Stimulated activated effector memory CD8-positive, alpha-beta T cell treated with anti-CD3 and anti-CD28 coated beads, Interleukin-12 subunit alpha, Interleukin-12 subunit beta, amount 100 ng/mL, for 72 hours (primary cell): ENCODE measurements around the gene UBXN4.
A peak's percentile ranks its signal among the peaks of the same experiment; 100 is the strongest.
"Not testable (repeated sequence)": the region's sequence is repeated elsewhere in the genome, so short reads cannot be mapped to it uniquely, and the experiment has no call there.

ENCODE experiments used
- ATAC-seq: fragments of 150-1000 bp; cut with Tn5 transposase; 2 replicates; pipeline ENCODE4 v1.10.0; 2021
- DNase-seq, 2 donors: peaks; one replicate each; pipeline ENCODE4 v3.0.0; 2021 to 2022; ENCODE audit warnings: low spot score in 2 of 2
- H3K27ac Mint-ChIP-seq: one replicate; pipeline ENCODE4 v1.8.0; 2022; ENCODE audit warnings: mild to moderate bottlenecking, mixed read lengths
- H3K36me3 Mint-ChIP-seq: one replicate; pipeline ENCODE4 v1.8.0; 2022; ENCODE audit warnings: mild to moderate bottlenecking, mixed read lengths
- H3K4me1 Mint-ChIP-seq: one replicate; pipeline ENCODE4 v1.8.0; 2022; ENCODE audit warnings: mixed read lengths
- H3K4me3 Mint-ChIP-seq: one replicate; pipeline ENCODE4 v1.8.0; 2022; ENCODE audit warnings: mild to moderate bottlenecking, mixed read lengths
- H3K9me3 Mint-ChIP-seq: one replicate; pipeline ENCODE4 v1.8.0; 2022; ENCODE audit warnings: mixed read lengths

Gene UBXN4

DNA sequence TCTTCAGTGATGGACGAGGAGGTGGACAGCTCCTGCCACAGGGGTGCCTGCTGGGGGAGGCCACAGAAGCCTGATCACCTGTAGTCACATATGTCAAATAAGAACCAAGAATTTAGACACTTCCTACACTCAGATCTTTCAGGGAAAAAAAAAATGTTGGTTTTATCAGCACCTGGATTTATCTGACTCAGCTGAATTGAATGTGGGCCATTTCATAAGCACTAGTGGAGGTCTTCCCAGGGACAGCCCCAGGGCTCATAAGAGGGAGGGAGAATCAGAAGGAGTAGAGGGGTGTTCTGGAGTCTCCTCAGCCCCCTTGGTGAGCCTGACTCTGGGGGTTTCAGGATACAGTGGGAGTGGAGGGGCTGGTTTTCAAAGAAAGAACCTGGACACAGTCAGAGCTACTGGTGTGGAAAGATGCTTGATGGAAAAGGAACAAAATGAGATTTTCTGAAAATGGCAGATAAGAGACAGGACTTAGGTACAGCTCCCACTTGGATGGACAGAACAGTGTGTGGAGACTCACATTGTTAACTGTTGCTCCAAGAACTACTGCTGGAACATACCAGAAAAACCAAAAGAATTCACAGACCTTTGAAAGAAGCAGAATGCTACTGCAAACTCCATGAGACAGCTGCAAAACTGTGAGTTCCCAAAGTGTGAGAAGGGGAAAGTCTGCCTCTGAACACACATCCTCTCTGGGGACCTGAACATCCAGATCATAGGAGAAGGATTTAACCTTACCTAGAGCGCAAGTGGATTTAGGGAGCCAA lies 49.9 kb downstream of the UBXN4 start:
- peaks cover 10% of the 10 kb centered on the region for H3K36me3 Mint-ChIP-seq
- H3K27ac Mint-ChIP-seq = peak overlapping the region; percentile 35
- H3K4me1 Mint-ChIP-seq = peaks cover 29% of the 10 kb centered on the region
- DNase-seq (no peak), ATAC-seq (no peak)
- H3K9me3 Mint-ChIP-seq = no peaks in the 10 kb centered on the region
- H3K4me3 Mint-ChIP-seq = no peak overlapping the region

DNA sequence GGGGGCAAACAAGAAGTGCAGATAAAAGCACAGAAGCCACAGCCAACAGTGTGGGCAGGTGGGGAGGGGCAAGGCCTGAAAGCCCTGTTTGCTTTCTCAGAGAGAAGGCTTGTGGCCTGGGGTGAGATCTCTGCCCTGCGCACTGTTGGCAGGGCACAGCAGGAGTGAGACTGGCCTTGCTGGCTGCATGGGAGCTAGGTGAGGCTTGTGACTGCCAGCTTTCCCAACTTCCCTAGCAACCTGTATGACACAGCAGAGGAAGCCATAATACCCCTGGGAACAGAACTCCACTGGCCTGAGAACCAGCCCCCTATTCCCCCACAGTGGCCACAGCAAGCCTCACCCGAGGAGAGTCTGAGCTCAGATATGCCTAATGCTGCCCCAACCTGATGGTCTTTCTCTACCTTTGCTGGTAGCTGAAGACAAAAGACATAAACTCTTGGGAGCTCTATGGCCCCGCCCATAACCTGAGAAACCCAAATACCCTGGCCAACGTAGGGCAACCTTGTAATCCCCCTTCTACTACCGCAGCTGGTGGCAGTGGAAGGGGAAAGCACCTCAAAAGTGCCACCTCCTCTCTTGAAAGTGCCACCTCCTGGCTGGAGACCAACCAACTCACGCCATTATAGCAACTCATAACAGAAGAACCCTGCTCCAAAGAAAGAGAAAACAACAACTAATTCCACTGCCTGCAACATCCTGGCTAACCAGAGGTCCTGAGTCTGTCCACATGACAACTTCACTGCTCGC lies 50.9 kb downstream of the UBXN4 start:
- H3K36me3 Mint-ChIP-seq = no peaks in the 10 kb centered on the region
- peaks cover 33% of the 10 kb centered on the region for H3K4me1 Mint-ChIP-seq
- ATAC-seq = peak; percentile 67
- H3K27ac Mint-ChIP-seq = peak overlapping the region; percentile 17
- no peaks in the 10 kb centered on the region for H3K9me3 Mint-ChIP-seq
- peak overlapping the region; percentile 8 for H3K4me3 Mint-ChIP-seq
- DNase-seq = no peak

DNA sequence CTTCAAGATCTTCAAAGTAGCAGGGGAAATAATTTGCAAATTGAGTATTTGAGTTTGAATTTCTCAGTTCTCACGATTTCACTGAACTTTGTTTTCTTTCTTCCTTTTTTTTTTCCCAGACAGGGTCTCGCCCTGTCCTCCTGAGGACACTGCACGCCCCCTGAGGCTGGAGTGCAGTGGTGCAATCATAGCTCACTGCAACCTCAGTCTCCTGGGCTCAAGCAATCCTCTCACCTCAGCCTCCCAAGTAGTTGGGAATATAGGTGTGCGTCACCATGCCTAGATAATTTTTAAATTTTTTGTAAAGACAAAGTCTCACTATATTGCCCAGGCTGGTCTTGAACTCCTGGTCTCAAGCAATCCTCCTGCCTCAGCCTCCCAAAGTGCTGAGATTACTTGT lies 54.0 kb downstream of the UBXN4 start:
- H3K36me3 Mint-ChIP-seq, H3K9me3 Mint-ChIP-seq, H3K27ac Mint-ChIP-seq, ATAC-seq, H3K4me3 Mint-ChIP-seq, DNase-seq: not testable (repeated sequence)
- peaks cover 39% of the 10 kb centered on the region for H3K4me1 Mint-ChIP-seq

GRCh38 chr2:135796606-135797005 lies 55.0 kb downstream of the UBXN4 start:
- Mint-ChIP-seq H3K36me3 (no peaks in the 10 kb centered on the region), H3K4me1 (peaks cover 35% of the 10 kb centered on the region), H3K4me3 (no peak overlapping the region), H3K27ac (peak overlapping the region; percentile 58), H3K9me3 (peaks cover 5% of the 10 kb centered on the region)
- DNase-seq (no peak), ATAC-seq (no peak)

- Mint-ChIP-seq H3K36me3 (no peaks in the 10 kb centered on the region), H3K27ac (no peak overlapping the region), H3K4me1 (peaks cover 24% of the 10 kb centered on the region), H3K4me3 (no peak overlapping the region), H3K9me3 (peaks cover 5% of the 10 kb centered on the region)
- DNase-seq = peak; percentile 67 to 83
- peak; percentile 77 for ATAC-seq
Measured at GRCh38 chr2:135797497-135798274, 56.0 kb downstream of the UBXN4 start.

GRCh38 chr2:135798275-135798705 lies 56.6 kb downstream of the UBXN4 start:
- H3K4me3 Mint-ChIP-seq = no peak overlapping the region
- ATAC-seq = no peak
- H3K27ac Mint-ChIP-seq = no peak overlapping the region
- H3K36me3 Mint-ChIP-seq = no peaks in the 10 kb centered on the region
- DNase-seq = no peak
- H3K9me3 Mint-ChIP-seq = peaks cover 5% of the 10 kb centered on the region
- peaks cover 18% of the 10 kb centered on the region for H3K4me1 Mint-ChIP-seq

DNA sequence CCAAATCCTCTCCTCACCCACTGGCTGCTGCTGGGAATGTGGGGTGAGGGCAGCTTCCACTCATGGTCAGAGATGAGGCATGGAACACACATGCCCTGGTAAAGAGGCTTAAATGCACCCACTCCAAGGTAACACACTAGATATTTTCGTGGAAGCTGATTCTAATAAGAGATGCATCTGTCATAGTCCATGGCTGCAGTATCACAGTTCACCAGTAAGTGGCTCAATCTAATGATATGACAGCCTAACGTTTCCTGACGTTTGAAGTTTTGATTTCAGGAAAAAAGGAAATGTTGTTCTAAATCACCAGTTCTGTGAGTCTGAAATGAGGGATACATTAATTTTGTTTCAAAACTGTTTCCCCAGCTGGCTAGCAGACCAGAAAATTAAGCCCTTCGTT lies 57.1 kb downstream of the UBXN4 start:
- H3K9me3 Mint-ChIP-seq = peaks cover 5% of the 10 kb centered on the region
- ATAC-seq (no peak), DNase-seq (no peak)
- H3K27ac Mint-ChIP-seq = no peak overlapping the region
- no peak overlapping the region for H3K4me3 Mint-ChIP-seq
- no peaks in the 10 kb centered on the region for H3K36me3 Mint-ChIP-seq
- H3K4me1 Mint-ChIP-seq = peaks cover 18% of the 10 kb centered on the region

DNA sequence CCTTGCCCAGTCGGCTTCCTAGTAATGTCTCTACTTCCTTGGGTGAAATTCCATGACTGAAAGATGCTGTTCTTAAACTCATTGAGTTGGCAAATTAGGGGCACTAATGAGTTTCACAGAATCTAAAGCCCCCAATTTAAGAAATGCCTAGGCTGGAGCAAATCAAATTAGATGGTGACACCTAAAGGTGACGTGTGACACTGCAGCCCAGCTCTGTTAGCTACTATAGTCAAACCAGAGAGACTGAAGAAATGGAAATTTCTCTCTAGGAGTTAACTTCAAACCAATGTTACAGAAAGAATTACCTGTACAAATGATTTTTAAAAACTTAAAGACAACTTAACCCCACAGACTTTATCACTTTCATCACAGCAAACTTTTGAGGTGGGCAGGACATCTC lies 58.1 kb downstream of the UBXN4 start:
- H3K4me3 Mint-ChIP-seq = no peak overlapping the region
- DNase-seq (no peak), ATAC-seq (no peak)
- H3K27ac Mint-ChIP-seq = no peak overlapping the region
- no peaks in the 10 kb centered on the region for H3K36me3 Mint-ChIP-seq
- H3K9me3 Mint-ChIP-seq = peaks cover 5% of the 10 kb centered on the region
- H3K4me1 Mint-ChIP-seq = peaks cover 14% of the 10 kb centered on the region

DNA sequence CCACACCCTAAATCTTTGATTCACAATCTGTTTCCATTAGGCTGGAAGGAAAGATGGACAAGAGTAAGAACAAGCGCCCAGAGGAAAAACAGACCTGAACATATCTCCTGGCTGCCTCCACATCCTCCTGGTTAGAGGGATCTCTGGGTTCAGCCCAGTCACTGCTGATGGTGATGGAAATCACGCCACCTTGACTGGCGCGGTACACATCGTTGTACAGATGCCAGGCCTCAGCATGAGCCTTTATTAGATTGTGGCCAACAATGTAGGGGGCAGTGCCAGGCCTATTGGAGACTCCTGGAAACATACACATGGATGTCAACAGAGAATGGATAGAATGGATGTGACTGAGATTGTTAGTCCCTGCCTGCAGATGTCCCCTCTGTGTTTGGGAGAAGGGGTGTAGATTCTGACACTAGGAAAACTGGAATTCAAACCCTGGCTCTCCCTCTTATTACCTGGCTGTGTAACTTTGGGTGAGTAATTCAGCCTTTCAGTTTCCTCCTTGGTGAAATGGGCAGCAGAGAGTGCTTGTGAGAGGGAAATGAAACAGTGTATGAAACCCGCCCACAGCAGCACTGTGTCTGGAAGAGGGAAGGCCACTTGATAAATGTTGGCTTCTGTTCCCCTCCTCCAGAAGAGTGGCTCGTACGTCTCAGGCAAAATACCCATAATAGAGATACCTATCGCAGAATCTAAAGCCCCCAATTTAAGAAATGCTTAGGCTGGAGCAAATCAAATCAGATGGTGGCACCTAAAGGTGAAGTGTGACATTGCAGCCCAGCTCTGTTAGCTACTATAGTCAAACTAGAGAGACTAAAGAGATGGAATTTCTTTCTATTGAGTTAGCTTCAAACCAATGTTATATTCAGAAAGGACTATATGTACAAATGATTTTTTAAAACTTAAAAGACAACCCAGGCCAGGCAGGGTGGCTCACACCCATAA lies 59.1 kb downstream of the UBXN4 start:
- ATAC-seq (no peak), DNase-seq (no peak)
- Mint-ChIP-seq H3K9me3 (peaks cover 5% of the 10 kb centered on the region), H3K27ac (no peak overlapping the region), H3K4me1 (peaks cover 10% of the 10 kb centered on the region), H3K36me3 (no peaks in the 10 kb centered on the region), H3K4me3 (no peak overlapping the region)

GRCh38 chr2:135802350-135802749 lies 60.7 kb downstream of the UBXN4 start:
- ATAC-seq = no peak

DNA sequence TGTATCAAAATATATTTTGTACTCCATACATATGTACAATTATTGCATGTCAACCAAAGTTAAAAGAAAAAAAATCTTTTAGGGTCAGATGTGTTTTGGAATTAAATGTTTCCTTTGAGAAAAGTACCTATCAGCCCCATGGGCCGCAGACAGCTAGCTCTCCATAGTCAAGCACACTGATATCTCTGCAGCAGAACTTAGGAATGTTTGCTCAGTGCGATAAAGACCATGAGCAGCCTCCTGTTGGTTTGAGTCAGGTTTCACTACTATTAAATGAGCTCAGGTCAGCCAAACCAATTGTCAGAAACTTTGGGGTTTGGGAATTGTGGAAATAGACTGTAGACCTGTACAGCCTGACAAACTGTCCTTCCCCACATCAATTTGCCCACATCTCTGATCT lies 61.6 kb downstream of the UBXN4 start:
- ATAC-seq (no peak), DNase-seq (no peak)
- Mint-ChIP-seq H3K4me1 (no peaks in the 10 kb centered on the region), H3K4me3 (no peak overlapping the region), H3K27ac (no peak overlapping the region), H3K36me3 (no peaks in the 10 kb centered on the region), H3K9me3 (peaks cover 5% of the 10 kb centered on the region)

More at GRCh38 chr2:135802350-135802749, 60.7 kb downstream of the UBXN4 start:
- H3K4me1 Mint-ChIP-seq = peaks cover 8% of the 10 kb centered on the region
- no peak overlapping the region for H3K4me3 Mint-ChIP-seq
- no peak overlapping the region for H3K27ac Mint-ChIP-seq
- H3K36me3 Mint-ChIP-seq = no peaks in the 10 kb centered on the region
- H3K9me3 Mint-ChIP-seq = peaks cover 5% of the 10 kb centered on the region
- DNase-seq = no peak

GRCh38 chr2:135807874-135808273 lies 66.2 kb downstream of the UBXN4 start:
- not testable (repeated sequence) for H3K9me3 Mint-ChIP-seq, ATAC-seq, H3K27ac Mint-ChIP-seq, H3K36me3 Mint-ChIP-seq, DNase-seq, H3K4me1 Mint-ChIP-seq, H3K4me3 Mint-ChIP-seq

GRCh38 chr2:135812907-135813511 lies 71.4 kb downstream of the UBXN4 start:
- peaks cover 16% of the 10 kb centered on the region for H3K4me1 Mint-ChIP-seq
- no peak overlapping the region for H3K4me3 Mint-ChIP-seq
- H3K27ac Mint-ChIP-seq = no peak overlapping the region
- no peaks in the 10 kb centered on the region for H3K36me3 Mint-ChIP-seq
- DNase-seq = no peak
- no peak for ATAC-seq
- H3K9me3 Mint-ChIP-seq = no peaks in the 10 kb centered on the region

DNA sequence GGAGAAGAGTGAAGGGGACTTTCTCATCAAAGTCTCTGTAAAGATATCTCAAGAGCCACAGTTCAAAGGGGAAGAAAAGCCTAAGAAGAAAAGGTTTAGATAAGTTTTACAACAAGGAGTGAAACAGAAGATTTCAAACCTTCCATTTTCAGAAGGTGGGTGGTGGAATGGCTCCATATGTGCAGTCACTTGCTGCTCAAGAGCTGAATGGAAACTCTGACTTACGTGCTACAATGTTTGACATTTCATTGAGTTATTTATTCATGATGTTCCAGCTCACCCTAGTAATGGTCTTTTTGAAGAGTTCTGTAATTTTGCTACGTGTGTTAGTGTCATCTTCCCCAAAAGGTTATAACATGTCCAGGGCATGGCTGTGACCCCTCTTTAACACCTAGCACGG lies 73.6 kb downstream of the UBXN4 start:
- Mint-ChIP-seq H3K4me3 (peak overlapping the region; percentile 7), H3K9me3 (no peaks in the 10 kb centered on the region), H3K36me3 (no peaks in the 10 kb centered on the region), H3K27ac (peak overlapping the region; percentile 62), H3K4me1 (peaks cover 31% of the 10 kb centered on the region)
- DNase-seq (no peak), ATAC-seq (no peak)
